Measurements from ENCODE around the gene ATP5F1B. TPM values are rescaled to one million over a fixed set of nuclear protein-coding genes. Genes with fewer than 3 reads are reported as not detected.
A peak's percentile ranks its signal among the peaks of the same experiment; 100 is the strongest.

ATP5F1B gene
- total RNA-seq: 376 and 613 TPM in 2 replicates
- polyA plus RNA-seq: 965 and 1,111 TPM in 2 replicates
- 731 and 866 TPM in 2 replicates for polyA plus RNA-seq (2012)
- 2,174 and 2,617 TPM in 2 replicates for polyA minus RNA-seq (ENCODE audit: low replicate concordance)

GRCh38 chr12:56645717-56646446 is at the start of gene ATP5F1B:
Gene ATP5F1B (minus strand): TSS chr12:56645984. CDS start chr12:56645963, 21 bp downstream.
- Histone ChIP-seq H2AFZ (ENCODE audit: low read length) (peak within 1 kb of the TSS; percentile 83), H3K4me2 (ENCODE audit: extremely low read depth, insufficient read depth, low read length) (peak within 1 kb of the TSS; percentile 99), H3K4me3 (replicated peaks in 1 of 4; ENCODE audit: control extremely low read depth in 1 of 4, insufficient read depth in 1 of 4, low read depth in 3 of 4, low read length in 4 of 4) (peak within 1 kb of the TSS; percentile 80 to 99 (median 92)), H3K36me3 (ENCODE audit: control insufficient read depth, insufficient read depth, low read length) (peaks cover 4% of the 10 kb centered on the region), H3K9me3 (ENCODE audit: control insufficient read depth, insufficient read depth, low read depth, low read length) (no peaks in the 10 kb centered on the region), H3K79me2 (ENCODE audit: control insufficient read depth, insufficient read depth, low read length) (peaks cover 39% of the 10 kb centered on the region), H3K27ac (ENCODE audit: insufficient read depth, low read length) (peak within 1 kb of the TSS; percentile 88), H3K9ac (ENCODE audit: insufficient read depth, low read length) (peak within 1 kb of the TSS; percentile 84), H3K27me3 (ENCODE audit: control insufficient read depth, insufficient read depth, low read length) (no peaks in the 10 kb centered on the region), H4K20me1 (ENCODE audit: control insufficient read depth, extremely low read depth, insufficient read depth, low read length) (peaks cover 5% of the 10 kb centered on the region), H3K4me1 (ENCODE audit: control insufficient read depth, extremely low read depth, insufficient read depth, low read length) (peaks cover 7% of the 10 kb centered on the region)
- peak; percentile 100 for DNase-seq (ENCODE audit: low read depth in 2 of 2)
- TF ChIP-seq CTCF (conservative IDR thresholded peaks at IDR 0.05 in 1 of 2, IDR thresholded peaks at IDR 0.05 in 1 of 2; ENCODE audit: low read depth in 1 of 2, low read length in 2 of 2): no peak
- TF ChIP-seq EZH2 (IDR thresholded peaks at IDR 0.05; ENCODE audit: low read length, missing control alignments): no peak

GRCh38 chr12:56694161-56694560 is 48.4 kb upstream of the ATP5F1B start:
- TF ChIP-seq EZH2 (IDR thresholded peaks at IDR 0.05; ENCODE audit: low read length, missing control alignments) (no peak), CTCF (conservative IDR thresholded peaks at IDR 0.05 in 1 of 2, IDR thresholded peaks at IDR 0.05 in 1 of 2; ENCODE audit: low read depth in 1 of 2, low read length in 2 of 2) (no peak)
- no peak overlapping the region for H3K27ac ChIP-seq (ENCODE audit: insufficient read depth, low read length)
- H3K4me2 ChIP-seq (ENCODE audit: extremely low read depth, insufficient read depth, low read length): no peak overlapping the region
- H3K4me1 ChIP-seq (ENCODE audit: control insufficient read depth, extremely low read depth, insufficient read depth, low read length): no peaks in the 10 kb centered on the region
- H3K79me2 ChIP-seq (ENCODE audit: control insufficient read depth, insufficient read depth, low read length): no peaks in the 10 kb centered on the region
- no peak overlapping the region for H3K9ac ChIP-seq (ENCODE audit: insufficient read depth, low read length)
- no peaks in the 10 kb centered on the region for H4K20me1 ChIP-seq (ENCODE audit: control insufficient read depth, extremely low read depth, insufficient read depth, low read length)
- no peaks in the 10 kb centered on the region for H3K27me3 ChIP-seq (ENCODE audit: control insufficient read depth, insufficient read depth, low read length)
- no peak for DNase-seq (ENCODE audit: low read depth in 2 of 2)
- no peak overlapping the region for H3K4me3 ChIP-seq (replicated peaks in 1 of 4; ENCODE audit: control extremely low read depth in 1 of 4, insufficient read depth in 1 of 4, low read depth in 3 of 4, low read length in 4 of 4)
- no peaks in the 10 kb centered on the region for H3K9me3 ChIP-seq (ENCODE audit: control insufficient read depth, insufficient read depth, low read depth, low read length)
- no peak overlapping the region for H2AFZ ChIP-seq (ENCODE audit: low read length)
- no peaks in the 10 kb centered on the region for H3K36me3 ChIP-seq (ENCODE audit: control insufficient read depth, insufficient read depth, low read length)

- no peaks in the 10 kb centered on the region for H3K9me3 ChIP-seq (ENCODE audit: control insufficient read depth, insufficient read depth, low read depth, low read length)
- H3K4me3 ChIP-seq (replicated peaks in 1 of 4; ENCODE audit: control extremely low read depth in 1 of 4, insufficient read depth in 1 of 4, low read depth in 3 of 4, low read length in 4 of 4): peak overlapping the region; percentile 58 to 99 (median 77)
- H3K27ac ChIP-seq (ENCODE audit: insufficient read depth, low read length): peak overlapping the region; percentile 90
- no peaks in the 10 kb centered on the region for H4K20me1 ChIP-seq (ENCODE audit: control insufficient read depth, extremely low read depth, insufficient read depth, low read length)
- no peaks in the 10 kb centered on the region for H3K36me3 ChIP-seq (ENCODE audit: control insufficient read depth, insufficient read depth, low read length)
- H3K9ac ChIP-seq (ENCODE audit: insufficient read depth, low read length): peak overlapping the region; percentile 70
- H3K4me1 ChIP-seq (ENCODE audit: control insufficient read depth, extremely low read depth, insufficient read depth, low read length): peaks cover 2% of the 10 kb centered on the region
- TF ChIP-seq EZH2 (IDR thresholded peaks at IDR 0.05; ENCODE audit: low read length, missing control alignments) (no peak), CTCF (conservative IDR thresholded peaks at IDR 0.05 in 1 of 2, IDR thresholded peaks at IDR 0.05 in 1 of 2; ENCODE audit: low read depth in 1 of 2, low read length in 2 of 2) (no peak)
- no peaks in the 10 kb centered on the region for H3K27me3 ChIP-seq (ENCODE audit: control insufficient read depth, insufficient read depth, low read length)
- H2AFZ ChIP-seq (ENCODE audit: low read length): peak overlapping the region; percentile 77
- no peak for DNase-seq (ENCODE audit: low read depth in 2 of 2)
- H3K4me2 ChIP-seq (ENCODE audit: extremely low read depth, insufficient read depth, low read length): peak overlapping the region; percentile 96
- H3K79me2 ChIP-seq (ENCODE audit: control insufficient read depth, insufficient read depth, low read length): peaks cover 41% of the 10 kb centered on the region
Observed at GRCh38 chr12:56688846-56689109, 43.0 kb upstream of the ATP5F1B start.
